Activated T-cell treated with anti-CD3 and anti-CD28 coated beads for 4 hours (primary cell): Measurements from ENCODE around the gene C1orf21.
A peak's percentile ranks its signal among the peaks of the same experiment; 100 is the strongest.
"Not testable (repeated sequence)": the region's sequence is repeated elsewhere in the genome, so short reads cannot be mapped to it uniquely, and the experiment has no call there.

Experiments
- DNase-seq: peaks from one replicate; pipeline ENCODE4 v3.0.0-alpha.2; 2020

C1orf21 gene

GRCh38 chr1:184386312-184387068, at the start of gene C1orf21:
C1orf21 (plus strand) TSS chr1:184387029; CDS start chr1:184477510, 90,481 bp downstream.
- DNase-seq: peak; percentile 43

GRCh38 chr1:184337865-184338264, 49.0 kb upstream of the C1orf21 start:
- not testable (repeated sequence) for DNase-seq

GRCh38 chr1:184340984-184341383, 45.8 kb upstream of the C1orf21 start:
- no peak for DNase-seq

GRCh38 chr1:184350573-184350972, 36.3 kb upstream of the C1orf21 start:
- DNase-seq: no peak

GRCh38 chr1:184351416-184351975, 35.3 kb upstream of the C1orf21 start:
- DNase-seq: no peak

GRCh38 chr1:184352776-184353175, 34.1 kb upstream of the C1orf21 start:
- no peak for DNase-seq

GRCh38 chr1:184354719-184355118, 32.1 kb upstream of the C1orf21 start:
- no peak for DNase-seq

GRCh38 chr1:184356891-184357290, 29.9 kb upstream of the C1orf21 start:
- DNase-seq: no peak

- DNase-seq: no peak
Observed at GRCh38 chr1:184358256-184358655, 28.6 kb upstream of the C1orf21 start.

- DNase-seq: no peak
Observed at GRCh38 chr1:184359909-184360308, 26.9 kb upstream of the C1orf21 start.

- DNase-seq: no peak
Observed at GRCh38 chr1:184362876-184363275, 24.0 kb upstream of the C1orf21 start.

GRCh38 chr1:184365699-184366098, 21.1 kb upstream of the C1orf21 start:
- DNase-seq: no peak

- no peak for DNase-seq
Observed at GRCh38 chr1:184366997-184367396, 19.8 kb upstream of the C1orf21 start.

GRCh38 chr1:184367427-184368038, 19.3 kb upstream of the C1orf21 start:
- no peak for DNase-seq

GRCh38 chr1:184368354-184368753, 18.5 kb upstream of the C1orf21 start:
- no peak for DNase-seq

- DNase-seq: no peak
Observed at GRCh38 chr1:184370850-184371249, 16.0 kb upstream of the C1orf21 start.

- no peak for DNase-seq
Observed at GRCh38 chr1:184373155-184373554, 13.7 kb upstream of the C1orf21 start.

- DNase-seq: no peak
Observed at GRCh38 chr1:184376369-184376768, 10.5 kb upstream of the C1orf21 start.

GRCh38 chr1:184379111-184379752, 7.6 kb upstream of the C1orf21 start:
- no peak for DNase-seq

- no peak for DNase-seq
Observed at GRCh38 chr1:184380468-184380867, 6.4 kb upstream of the C1orf21 start.

GRCh38 chr1:184383772-184384323, 3.0 kb upstream of the C1orf21 start:
- DNase-seq: no peak

- DNase-seq: no peak
Observed at GRCh38 chr1:184385865-184386311, 941 bp upstream of the C1orf21 start.

- no peak for DNase-seq
Observed at GRCh38 chr1:184387069-184387475, 243 bp downstream of the C1orf21 start.
